22Rv1 (cell line): Measurements from ENCODE around the gene OTUD1.

Source experiments
- ZFX ChIP-seq: fragments of 450-650 bp; IDR thresholded peaks from 2 replicates; pipeline ENCODE4 v1.6.1; 2017; ENCODE audit warnings: antibody characterized with exemption, borderline replicate concordance
- TF ChIP-seq, protein P1 (sequence below): fragments of 450-650 bp; IDR thresholded peaks from 2 replicates; pipeline ENCODE4 v1.5.1; 2017; ENCODE audit warnings: mild to moderate bottlenecking

DNA sequence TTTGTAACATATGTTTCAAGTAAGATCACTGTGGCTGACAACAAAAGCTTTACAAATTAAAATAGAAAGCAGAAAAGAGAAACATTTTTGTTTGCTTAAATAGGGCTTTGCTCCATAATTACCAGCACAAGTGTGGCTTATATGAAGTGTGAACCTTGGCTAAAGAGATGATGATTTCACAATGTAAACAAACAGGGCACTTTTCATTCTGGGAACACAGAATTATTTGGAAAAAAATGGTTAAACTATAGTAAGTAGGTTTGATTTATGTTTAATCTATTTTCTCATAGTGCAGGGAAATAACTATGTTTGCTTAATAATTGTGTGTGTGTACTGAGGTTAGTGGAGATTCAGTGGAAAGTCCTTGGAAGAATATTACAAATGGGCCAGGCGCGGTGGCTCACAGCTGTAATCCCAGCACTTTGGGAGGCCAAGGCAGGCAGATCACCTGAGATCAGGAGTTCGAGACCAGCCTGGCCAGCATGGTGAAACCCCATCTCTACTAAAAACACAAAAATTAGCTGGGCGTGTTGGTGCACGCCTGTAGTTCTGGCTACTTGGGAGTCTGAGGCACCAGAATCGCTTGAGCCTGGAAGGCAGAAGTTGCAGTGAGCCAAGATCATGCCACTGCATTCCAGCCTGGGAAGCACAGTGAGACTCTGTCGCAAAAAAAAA lies 19.1 kb upstream of the OTUD1 start:
- TF ChIP-seq, protein P1, sequence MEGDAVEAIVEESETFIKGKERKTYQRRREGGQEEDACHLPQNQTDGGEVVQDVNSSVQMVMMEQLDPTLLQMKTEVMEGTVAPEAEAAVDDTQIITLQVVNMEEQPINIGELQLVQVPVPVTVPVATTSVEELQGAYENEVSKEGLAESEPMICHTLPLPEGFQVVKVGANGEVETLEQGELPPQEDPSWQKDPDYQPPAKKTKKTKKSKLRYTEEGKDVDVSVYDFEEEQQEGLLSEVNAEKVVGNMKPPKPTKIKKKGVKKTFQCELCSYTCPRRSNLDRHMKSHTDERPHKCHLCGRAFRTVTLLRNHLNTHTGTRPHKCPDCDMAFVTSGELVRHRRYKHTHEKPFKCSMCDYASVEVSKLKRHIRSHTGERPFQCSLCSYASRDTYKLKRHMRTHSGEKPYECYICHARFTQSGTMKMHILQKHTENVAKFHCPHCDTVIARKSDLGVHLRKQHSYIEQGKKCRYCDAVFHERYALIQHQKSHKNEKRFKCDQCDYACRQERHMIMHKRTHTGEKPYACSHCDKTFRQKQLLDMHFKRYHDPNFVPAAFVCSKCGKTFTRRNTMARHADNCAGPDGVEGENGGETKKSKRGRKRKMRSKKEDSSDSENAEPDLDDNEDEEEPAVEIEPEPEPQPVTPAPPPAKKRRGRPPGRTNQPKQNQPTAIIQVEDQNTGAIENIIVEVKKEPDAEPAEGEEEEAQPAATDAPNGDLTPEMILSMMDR: no peak
- no peak for TF ChIP-seq ZFX
